ENCODE data around the gene MIXL1. TPM values are rescaled to one million over a fixed set of nuclear protein-coding genes. Genes with fewer than 3 reads are reported as not detected.

Gene MIXL1
- total RNA-seq, 1 experiment from 2014 or later = 4.7 TPM

GRCh38 chr1:226223786-226224244 lies 351 bp downstream of the MIXL1 start:
- Histone ChIP-seq H4K20me1 (ENCODE audit: control insufficient read depth, insufficient read depth, insufficient read length) (no peaks in the 10 kb centered on the region), H2BK5ac (ENCODE audit: insufficient read length, low read length) (no peak overlapping the region), H3K14ac (ENCODE audit: insufficient read depth, low read length) (no peak overlapping the region), H2BK12ac (ENCODE audit: insufficient read length, low read depth, low read length) (no peak overlapping the region), H3K27me3 (ENCODE audit: insufficient read depth, low read length) (no peaks in the 10 kb centered on the region; the same call in 1 of the 2 replicates), H3K4me2 (ENCODE audit: insufficient read depth, insufficient read length, low read length) (peak overlapping the region; percentile 32), H2BK120ac (ENCODE audit: low read depth, low read length, poor library complexity, severe bottlenecking) (no peak overlapping the region), H3K4ac (ENCODE audit: low read depth, low read length) (no peak overlapping the region), H3K23me2 (ENCODE audit: insufficient read length, low read depth, low read length, poor library complexity, severe bottlenecking) (peaks cover 3% of the 10 kb centered on the region), H3K9me3 (ENCODE audit: control insufficient read depth, low read depth, low read length) (no peaks in the 10 kb centered on the region), H2BK15ac (ENCODE audit: low read depth, low read length) (no peak overlapping the region), H3K56ac (ENCODE audit: insufficient read length, low read depth, low read length) (no peak overlapping the region), H3K79me1 (ENCODE audit: insufficient read depth, low read depth, low read length, poor library complexity, severe bottlenecking) (no peaks in the 10 kb centered on the region), H2BK20ac (ENCODE audit: low read depth, low read length, poor library complexity, severe bottlenecking) (no peak overlapping the region), H3K27ac (ENCODE audit: insufficient read length, low read depth, low read length) (no peak overlapping the region), H3K9ac (ENCODE audit: extremely low read depth, insufficient read length, low read length) (peak overlapping the region; percentile 4), H4K8ac (replicated peaks; ENCODE audit: insufficient read length, low read depth, low read length) (no peak overlapping the region), H3K4me1 (ENCODE audit: insufficient read depth, low read length) (no peaks in the 10 kb centered on the region), H4K91ac (ENCODE audit: insufficient read length, low read depth, low read length) (no peak overlapping the region), H4K5ac (ENCODE audit: insufficient read length, low read depth, low read length) (no peak overlapping the region), H3T11ph (ENCODE audit: low read length) (no peak overlapping the region), H2AK5ac (ENCODE audit: insufficient read length, low read length) (no peak overlapping the region), H2AFZ (ENCODE audit: low read length) (no peak overlapping the region), H3K18ac (ENCODE audit: insufficient read length, low read depth, low read length) (no peak overlapping the region), H3K79me2 (ENCODE audit: insufficient read depth, low read length) (no peaks in the 10 kb centered on the region), H3K23ac (ENCODE audit: insufficient read length, low read depth, low read length) (no peak overlapping the region)
- H3K9me3 Mint-ChIP-seq = no peaks in the 10 kb centered on the region; a peak in 1 of 5 replicates
- peak; percentile 64 for DNase-seq
- peak; percentile 41; the same call in 2 of the 3 replicates for TF ChIP-seq CTCF (conservative IDR thresholded peaks at IDR 0.05)
- H3K27me3 Mint-ChIP-seq (ENCODE audit: low read depth) = peaks cover 31% of the 10 kb centered on the region
- no peak overlapping the region for H3K27ac Mint-ChIP-seq
- WGBS (ENCODE audit: extremely low coverage, insufficient read length, low lambda C conversion rate) = no CpG with 5 or more reads among the region's 55 CpGs
- H3K4me1 Mint-ChIP-seq = peaks cover 14 to 18% of the 10 kb centered on the region in 2 experiments
- H3K4me3 Mint-ChIP-seq = peak overlapping the region; percentile 77 to 84
- H3K36me3 Mint-ChIP-seq (ENCODE audit: insufficient read depth in 1 of 3, low read depth in 3 of 3) = peaks cover 0 to 5% (median 0%) of the 10 kb centered on the region in 3 experiments; a peak in 2 of 7 replicates
